Measurements from ENCODE around the gene ACP5. TPM values are rescaled to one million over a fixed set of nuclear protein-coding genes. Genes with fewer than 3 reads are reported as not detected.
A peak's percentile ranks its signal among the peaks of the same experiment; 100 is the strongest.

ACP5 gene
- total and polyA plus RNA-seq, 3 donors from 2014 or later = 4.2 to 20.5 (median 6.8) TPM

- 32 to 50% methylated on average over 5 of the region's 5 CpGs for WGBS, 2 donors
- peak overlapping the region in 1 of 2 donors; percentile 75 for H3K27ac ChIP-seq
- H3K9me3 ChIP-seq = no peaks in the 10 kb centered on the region
- H3K27me3 ChIP-seq = no peaks in the 10 kb centered on the region
- H3K36me3 ChIP-seq (ENCODE audit: low read depth, missing control alignments) = no peaks in the 10 kb centered on the region
- intact Hi-C loops (cut with DNase I; ENCODE audit: low total_unique reads) = no loop called here
- no peak overlapping the region for H3K4me3 ChIP-seq
- peaks cover 15% of the 10 kb centered on the region for H3K4me1 ChIP-seq
- no peak for DNase-seq
- TF ChIP-seq POLR2A (IDR thresholded peaks at IDR 0.05) (no peak), CTCF (IDR thresholded peaks at IDR 0.05) (no peak)
Observed at GRCh38 chr19:11534948-11535347, 42.5 kb downstream of the ACP5 start.

- H3K4me1 ChIP-seq = peaks cover 14% of the 10 kb centered on the region
- intact Hi-C loops (cut with DNase I; ENCODE audit: low total_unique reads) = no loop called here
- no peaks in the 10 kb centered on the region for H3K27me3 ChIP-seq
- TF ChIP-seq POLR2A (IDR thresholded peaks at IDR 0.05) (no peak), CTCF (IDR thresholded peaks at IDR 0.05) (no peak)
- no peak overlapping the region for H3K4me3 ChIP-seq
- WGBS, 2 donors = 89 to 97% methylated on average over 1 of the region's 1 CpG
- no peaks in the 10 kb centered on the region for H3K36me3 ChIP-seq (ENCODE audit: low read depth, missing control alignments)
- no peak for DNase-seq
- H3K9me3 ChIP-seq = no peaks in the 10 kb centered on the region
- no peak overlapping the region for H3K27ac ChIP-seq
Observed at GRCh38 chr19:11534538-11534937, 42.9 kb downstream of the ACP5 start.

DNA sequence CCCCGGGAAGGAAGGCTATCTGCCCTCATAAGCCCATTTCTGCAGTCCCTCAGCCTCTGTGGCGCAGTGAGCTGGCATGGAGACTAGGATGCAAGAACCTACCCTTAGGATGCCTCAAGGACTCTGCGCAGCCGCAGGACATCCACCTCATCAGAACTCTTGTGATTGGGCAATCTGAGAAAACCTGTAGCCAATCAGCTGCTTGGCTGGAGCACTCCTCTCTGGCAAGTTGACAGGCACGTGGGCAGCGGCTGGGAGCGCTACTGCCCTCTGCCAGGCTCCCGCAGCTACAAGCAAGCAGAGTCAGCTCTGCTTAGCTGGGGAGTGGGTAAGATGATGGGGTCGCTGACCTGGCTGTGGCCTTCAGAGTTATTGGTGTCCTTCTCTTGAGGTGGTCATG lies 47.0 kb downstream of the ACP5 start:
- no peak overlapping the region for H3K4me3 ChIP-seq
- no peaks in the 10 kb centered on the region for H3K36me3 ChIP-seq (ENCODE audit: low read depth, missing control alignments)
- H3K4me1 ChIP-seq = peaks cover 13% of the 10 kb centered on the region
- TF ChIP-seq POLR2A (IDR thresholded peaks at IDR 0.05) (no peak), CTCF (IDR thresholded peaks at IDR 0.05) (peak in 1 of 3 experiments; percentile 18)
- no peaks in the 10 kb centered on the region for H3K27me3 ChIP-seq
- H3K27ac ChIP-seq = peak overlapping the region in 1 of 2 donors; percentile 93
- intact Hi-C loops (cut with DNase I; ENCODE audit: low total_unique reads) = no loop called here
- 12 to 15% methylated on average over 8 to 9 of the region's 9 CpGs for WGBS, 2 donors
- H3K9me3 ChIP-seq = no peaks in the 10 kb centered on the region
- peak; percentile 94 for DNase-seq

GRCh38 chr19:11528551-11529341 lies 48.7 kb downstream of the ACP5 start, which contains the start of gene ECSIT:
TSS of gene ECSIT (minus strand) at chr19:11529134. CDS start at chr19:11519170, 9,964 bp downstream.
- peak; percentile 99 for DNase-seq
- no peak for TF ChIP-seq POLR2A (IDR thresholded peaks at IDR 0.05)
- no peak for TF ChIP-seq CTCF (IDR thresholded peaks at IDR 0.05)
- H3K4me3 ChIP-seq = peak within 1 kb of the TSS; percentile 78 to 81
- H3K4me1 ChIP-seq = peaks cover 11% of the 10 kb centered on the region
- H3K27ac ChIP-seq = peak within 1 kb of the TSS; percentile 84 to 93
- H3K36me3 ChIP-seq (ENCODE audit: low read depth, missing control alignments) = no peaks in the 10 kb centered on the region
- intact Hi-C loops (cut with DNase I; ENCODE audit: low total_unique reads) = no loop called here
- no peaks in the 10 kb centered on the region for H3K27me3 ChIP-seq
- H3K9me3 ChIP-seq = no peaks in the 10 kb centered on the region
- WGBS, 2 donors = 0% methylated on average over 19 to 47 of the region's 47 CpGs

Other genes with a start within 250 kb of the ACP5 start
- 1 to 10 TPM; 6.7 to 9.8 TPM for gene RAB3D, start 238.0 kb downstream of the ACP5 start, total RNA-seq
- 4.5 TPM for gene RAB3D, start 238.0 kb downstream of the ACP5 start, polyA plus RNA-seq (ENCODE audit: insufficient read depth, low read depth, low replicate concordance)
- gene TMEM205, start 231.4 kb downstream of the ACP5 start, total RNA-seq = 100 to 1,000 TPM; 174 to 213 TPM
- 132 TPM for gene TMEM205, start 231.4 kb downstream of the ACP5 start, polyA plus RNA-seq (ENCODE audit: insufficient read depth, low read depth, low replicate concordance)
- 10 to 100 TPM; 41.3 to 59.8 TPM for gene CCDC159, start 231.1 kb downstream of the ACP5 start, total RNA-seq
- 99.0 TPM for gene CCDC159, start 231.1 kb downstream of the ACP5 start, polyA plus RNA-seq (ENCODE audit: insufficient read depth, low read depth, low replicate concordance)
- gene PLPPR2, start 222.2 kb downstream of the ACP5 start, total RNA-seq = 10 to 100 TPM; 27.1 to 28.9 TPM
- 20.3 TPM for gene PLPPR2, start 222.2 kb downstream of the ACP5 start, polyA plus RNA-seq (ENCODE audit: insufficient read depth, low read depth, low replicate concordance)
- 1 to 10 TPM; 6.5 to 7.0 TPM for gene SWSAP1, start 203.0 kb downstream of the ACP5 start, total RNA-seq
- 4.9 TPM for gene SWSAP1, start 203.0 kb downstream of the ACP5 start, polyA plus RNA-seq (ENCODE audit: insufficient read depth, low read depth, low replicate concordance)
- 1 to 10 TPM; 5.7 to 7.6 TPM for gene EPOR, start 193.3 kb downstream of the ACP5 start, total RNA-seq
- 4.3 TPM for gene EPOR, start 193.3 kb downstream of the ACP5 start, polyA plus RNA-seq (ENCODE audit: insufficient read depth, low read depth, low replicate concordance)
- gene RGL3, start 158.3 kb downstream of the ACP5 start, total RNA-seq = 1 to 10 TPM; 3.1 to 3.6 TPM
- 5.5 TPM for gene RGL3, start 158.3 kb downstream of the ACP5 start, polyA plus RNA-seq (ENCODE audit: insufficient read depth, low read depth, low replicate concordance)
- gene ODAD3, start 142.5 kb downstream of the ACP5 start, total RNA-seq = 10 to 100 TPM in 1 of 2 donors, 1 to 10 TPM in 1; 9.7 to 14.8 TPM
- 18.3 TPM for gene ODAD3, start 142.5 kb downstream of the ACP5 start, polyA plus RNA-seq (ENCODE audit: insufficient read depth, low read depth, low replicate concordance)
- 100 to 1,000 TPM; 214 to 256 TPM for gene PRKCSH, start 142.0 kb downstream of the ACP5 start, total RNA-seq
- gene PRKCSH, start 142.0 kb downstream of the ACP5 start, polyA plus RNA-seq (ENCODE audit: insufficient read depth, low read depth, low replicate concordance) = 266 TPM
- 1 to 10 TPM; 6.1 to 7.5 TPM for gene ELAVL3, start 96.6 kb downstream of the ACP5 start, total RNA-seq
- 0.74 TPM for gene ELAVL3, start 96.6 kb downstream of the ACP5 start, polyA plus RNA-seq (ENCODE audit: insufficient read depth, low read depth, low replicate concordance)
- gene ZNF653, start 71.8 kb downstream of the ACP5 start, total RNA-seq = 10 to 100 TPM; 36.8 to 53.3 TPM
- 45.9 TPM for gene ZNF653, start 71.8 kb downstream of the ACP5 start, polyA plus RNA-seq (ENCODE audit: insufficient read depth, low read depth, low replicate concordance)
- gene ECSIT, start 48.5 kb downstream of the ACP5 start, total RNA-seq = 10 to 100 TPM; 45.4 to 58.7 TPM
- 28.9 TPM for gene ECSIT, start 48.5 kb downstream of the ACP5 start, polyA plus RNA-seq (ENCODE audit: insufficient read depth, low read depth, low replicate concordance)
- 100 to 1,000 TPM; 130 to 151 TPM for gene CNN1, start 38.8 kb downstream of the ACP5 start, total RNA-seq
- gene CNN1, start 38.8 kb downstream of the ACP5 start, polyA plus RNA-seq (ENCODE audit: insufficient read depth, low read depth, low replicate concordance) = 218 TPM
- gene ELOF1, start 18.4 kb downstream of the ACP5 start, total RNA-seq = 100 to 1,000 TPM; 131 to 184 TPM
- gene ELOF1, start 18.4 kb downstream of the ACP5 start, polyA plus RNA-seq (ENCODE audit: insufficient read depth, low read depth, low replicate concordance) = 262 TPM
- gene ZNF627, start 19.8 kb upstream of the ACP5 start, total RNA-seq = 10 to 100 TPM; 15.5 to 17.2 TPM
- gene ZNF627, start 19.8 kb upstream of the ACP5 start, polyA plus RNA-seq (ENCODE audit: insufficient read depth, low read depth, low replicate concordance) = 16.7 TPM
- gene ZNF823, start 161.3 kb upstream of the ACP5 start, total RNA-seq = 1 to 10 TPM; 2.1 to 5.2 TPM
- gene ZNF823, start 161.3 kb upstream of the ACP5 start, polyA plus RNA-seq (ENCODE audit: insufficient read depth, low read depth, low replicate concordance) = 1.6 TPM
- 10 to 100 TPM; 11.6 to 13.8 TPM for gene ZNF441, start 189.4 kb upstream of the ACP5 start, total RNA-seq
- gene ZNF441, start 189.4 kb upstream of the ACP5 start, polyA plus RNA-seq (ENCODE audit: insufficient read depth, low read depth, low replicate concordance) = 2.4 TPM
- gene ZNF491, start 220.9 kb upstream of the ACP5 start, total RNA-seq = 1 to 10 TPM in 1 of 2 donors, under 1 TPM in 1; 0.62 to 2.6 TPM
- gene ZNF491, start 220.9 kb upstream of the ACP5 start, polyA plus RNA-seq (ENCODE audit: insufficient read depth, low read depth, low replicate concordance) = 1.2 TPM
- gene ZNF440, start 236.6 kb upstream of the ACP5 start, total RNA-seq = 10 to 100 TPM; 14.1 to 16.7 TPM
- gene ZNF440, start 236.6 kb upstream of the ACP5 start, polyA plus RNA-seq (ENCODE audit: insufficient read depth, low read depth, low replicate concordance) = 11.3 TPM

Data from testis (tissue), 3 donors.